ENCODE measurements around the gene ZNF44. TPM values are rescaled to one million over a fixed set of nuclear protein-coding genes. Genes with fewer than 3 reads are reported as not detected.

ZNF44 gene
- total RNA-seq = 9.8 and 11.7 TPM in 2 replicates

GRCh38 chr19:12294249-12295158, at the start of gene ZNF44:
Gene ZNF44 (minus strand): TSS chr19:12294883. CDS start chr19:12294694, 189 bp downstream.

GRCh38 chr19:12333162-12334159, 38.8 kb upstream of the ZNF44 start, which contains the start of gene ZNF563:
Gene ZNF563 (minus strand): TSS chr19:12333633. CDS start chr19:12333482, 151 bp downstream.

Other genes starting within 250 kb of the ZNF44 start
- gene ZNF878, start 241.9 kb downstream of the ZNF44 start, total RNA-seq = 0.33 TPM in 1 of 2 replicates, not detected in the other
- 6.3 and 13.2 TPM in 2 replicates for gene ZNF844, start 230.2 kb downstream of the ZNF44 start, total RNA-seq
- 5.2 and 7.4 TPM in 2 replicates for gene ZNF20, start 154.5 kb downstream of the ZNF44 start, total RNA-seq
- 11.2 and 14.5 TPM in 2 replicates for gene ZNF625, start 138.1 kb downstream of the ZNF44 start, total RNA-seq
- gene ZNF136, start 131.8 kb downstream of the ZNF44 start, total RNA-seq = 6.2 and 7.0 TPM in 2 replicates
- 3.0 and 3.8 TPM in 2 replicates for gene ZNF563, start 38.8 kb upstream of the ZNF44 start, total RNA-seq
- gene ZNF442, start 70.8 kb upstream of the ZNF44 start, total RNA-seq = 4.6 and 8.6 TPM in 2 replicates
- gene ZNF799, start 106.4 kb upstream of the ZNF44 start, total RNA-seq = 2.4 and 3.4 TPM in 2 replicates
- gene ZNF443, start 146.1 kb upstream of the ZNF44 start, total RNA-seq = 2.4 and 3.7 TPM in 2 replicates
- gene ZNF709, start 189.9 kb upstream of the ZNF44 start, total RNA-seq = 2.7 and 4.7 TPM in 2 replicates